Esophagus squamous epithelium (tissue), 5 donors: ENCODE measurements around the gene TOR4A. TPM values are rescaled to one million over a fixed set of nuclear protein-coding genes. Genes with fewer than 3 reads are reported as not detected.

ENCODE experiments used
- DNase-seq: peaks from one replicate; lab custom pipeline; 2025; lab: John Stamatoyannopoulos, UW
- H3K27ac ChIP-seq, 4 donors: fragments of 200-600 bp; sonication (generic); one replicate each; pipeline ENCODE4 v1.5.1; 2016 to 2019; ENCODE audit warnings: mild to moderate bottlenecking in 1 of 4
- H3K27me3 ChIP-seq, 4 donors: fragments of 200-600 bp; sonication (generic); 1 replicate in 3 of 4; 2 replicates in 1 of 4; pipeline versions ENCODE4 v1.5.1 to v1.6.0; 2017 to 2021; ENCODE audit warnings: antibody characterized with exemption in 1 of 4
- H3K36me3 ChIP-seq, 3 donors: fragments of 200-600 bp; sonication (generic); one replicate each; pipeline ENCODE4 v1.5.1; 2016 to 2019
- H3K4me1 ChIP-seq, 3 donors: fragments of 200-600 bp; sonication (generic); one replicate each; pipeline ENCODE4 v1.5.1; 2017 to 2019
- H3K4me3 ChIP-seq, 4 donors: fragments of 200-600 bp; sonication (generic); 1 replicate in 3 of 4; 2 replicates in 1 of 4; pipeline ENCODE4 v1.5.1; 2016 to 2019; ENCODE audit warnings: mild to moderate bottlenecking in 2 of 4, moderate library complexity in 1 of 4
- H3K9me3 ChIP-seq, 3 donors: fragments of 200-600 bp; sonication (generic); one replicate each; pipeline ENCODE4 v1.5.1; 2016 to 2019
- CTCF ChIP-seq, 6 experiments: fragments of 450-650 bp in 4 of 6; fragments of 200-600 bp in 2 of 6; sonication (generic) in 2 of 6; IDR thresholded peaks; one replicate each; pipeline ENCODE4 v1.5.1; 2016 to 2019; ENCODE audit warnings: antibody characterized with exemption in 6 of 6, mild to moderate bottlenecking in 4 of 6, moderate library complexity in 4 of 6
- POLR2A ChIP-seq, 4 donors: fragments of 450-650 bp; IDR thresholded peaks; one replicate each; pipeline ENCODE4 v1.6.1; 2017; ENCODE audit warnings: antibody characterized with exemption in 4 of 4, mild to moderate bottlenecking in 4 of 4, moderate library complexity in 3 of 4
- WGBS, 2 donors: methylation state at CpG; one replicate each; pipeline ENCODE4 v1.1.5; 2018; 5-methylcytosine and 5-hydroxymethylcytosine counted together
- intact Hi-C: fragments of 100-400 bp; cut with DNase I; formaldehyde crosslinking; loops from one replicate; pipeline ENCODE4 v1.15.0; 2022
- total RNA-seq, 4 donors: library from RNA; depleted of rRNA; stranded (reverse); fragments of >200 nt; gene quantifications; one replicate each; pipeline ENCODE4 v1.1.0, GENCODE V29; 2016
- donor health status: DM: yes; HTN: yes; CAD: no.

The TOR4A gene
- total RNA-seq, 4 donors from 2014 or later, result 8.8 to 17.5 (median 13.5) TPM

- Histone ChIP-seq H3K4me3 (no peak overlapping the region), H3K27me3 (peaks cover 0 to 4% (median 0%) of the 10 kb centered on the region in 4 donors), H3K27ac (no peak overlapping the region), H3K4me1 (peaks cover 28 to 98% (median 43%) of the 10 kb centered on the region in 3 donors), H3K36me3 (peaks cover 10 to 60% (median 12%) of the 10 kb centered on the region in 3 donors), H3K9me3 (no peaks in the 10 kb centered on the region)
- TF ChIP-seq POLR2A (IDR thresholded peaks at IDR 0.05) (no peak), CTCF (IDR thresholded peaks at IDR 0.05) (no peak)
- intact Hi-C loops, result no loop called here
- WGBS, 2 donors, result 90% methylated on average over 10 of the region's 39 CpGs; no CpG with 5 or more reads in 1 of the 2 donors
- no peak for DNase-seq
These were observed 5.1 kb upstream of the TOR4A start for GRCh38 chr9:137272241-137273094.

GRCh38 chr9:137273095-137273490 is 4.4 kb upstream of the TOR4A start:
- Histone ChIP-seq H3K27ac (no peak overlapping the region), H3K4me3 (no peak overlapping the region), H3K9me3 (no peaks in the 10 kb centered on the region), H3K27me3 (peaks cover 0 to 11% (median 0%) of the 10 kb centered on the region in 4 donors), H3K4me1 (peaks cover 33 to 100% (median 46%) of the 10 kb centered on the region in 3 donors), H3K36me3 (peaks cover 10 to 54% (median 12%) of the 10 kb centered on the region in 3 donors)
- no peak for TF ChIP-seq CTCF (IDR thresholded peaks at IDR 0.05)
- no peak for TF ChIP-seq POLR2A (IDR thresholded peaks at IDR 0.05)
- DNase-seq, result no peak
- intact Hi-C loops, result no loop called here
- 71% methylated on average over 7 of the region's 13 CpGs; no CpG with 5 or more reads in 1 of the 2 donors for WGBS, 2 donors

- Histone ChIP-seq H3K27ac (peak overlapping the region; percentile 47 to 92 (median 73)), H3K4me1 (peaks cover 40 to 100% (median 48%) of the 10 kb centered on the region in 3 donors), H3K9me3 (no peaks in the 10 kb centered on the region), H3K4me3 (no peak overlapping the region), H3K27me3 (peaks cover 0 to 17% (median 0%) of the 10 kb centered on the region in 4 donors), H3K36me3 (peaks cover 10 to 47% (median 12%) of the 10 kb centered on the region in 3 donors)
- 28 to 45% methylated on average over 4 to 5 of the region's 15 CpGs for WGBS, 2 donors
- intact Hi-C loops, result no loop called here
- DNase-seq, result no peak
- TF ChIP-seq POLR2A (IDR thresholded peaks at IDR 0.05) (no peak), CTCF (IDR thresholded peaks at IDR 0.05) (no peak)
These were observed 3.8 kb upstream of the TOR4A start for GRCh38 chr9:137273611-137274320.

GRCh38 chr9:137275203-137275587 is 2.3 kb upstream of the TOR4A start:
- WGBS, 2 donors, result 79 to 92% methylated on average over 6 to 8 of the region's 10 CpGs
- H3K9me3 ChIP-seq, result no peaks in the 10 kb centered on the region
- H3K36me3 ChIP-seq, result peaks cover 10 to 47% (median 12%) of the 10 kb centered on the region in 3 donors
- H3K4me3 ChIP-seq, result no peak overlapping the region
- peaks cover 39 to 89% (median 40%) of the 10 kb centered on the region in 3 donors for H3K4me1 ChIP-seq
- peaks cover 0 to 32% (median 0%) of the 10 kb centered on the region in 4 donors for H3K27me3 ChIP-seq
- peak overlapping the region in 1 of 4 donors; percentile 92 for H3K27ac ChIP-seq
- intact Hi-C loops, result no loop called here
- TF ChIP-seq CTCF (IDR thresholded peaks at IDR 0.05), result no peak
- TF ChIP-seq POLR2A (IDR thresholded peaks at IDR 0.05), result no peak
- DNase-seq, result no peak
